GM18517 (cell line): ENCODE measurements around the gene TUBD1.

Source experiments
- ATAC-seq: cut with Tn5 transposase; IDR thresholded peaks from one replicate; pipeline ENCODE4 v1.9.1; 2021; ENCODE audit warnings: mild to moderate bottlenecking, moderate library complexity; ENCODE audit not compliant: unreplicated experiment

The TUBD1 gene

DNA sequence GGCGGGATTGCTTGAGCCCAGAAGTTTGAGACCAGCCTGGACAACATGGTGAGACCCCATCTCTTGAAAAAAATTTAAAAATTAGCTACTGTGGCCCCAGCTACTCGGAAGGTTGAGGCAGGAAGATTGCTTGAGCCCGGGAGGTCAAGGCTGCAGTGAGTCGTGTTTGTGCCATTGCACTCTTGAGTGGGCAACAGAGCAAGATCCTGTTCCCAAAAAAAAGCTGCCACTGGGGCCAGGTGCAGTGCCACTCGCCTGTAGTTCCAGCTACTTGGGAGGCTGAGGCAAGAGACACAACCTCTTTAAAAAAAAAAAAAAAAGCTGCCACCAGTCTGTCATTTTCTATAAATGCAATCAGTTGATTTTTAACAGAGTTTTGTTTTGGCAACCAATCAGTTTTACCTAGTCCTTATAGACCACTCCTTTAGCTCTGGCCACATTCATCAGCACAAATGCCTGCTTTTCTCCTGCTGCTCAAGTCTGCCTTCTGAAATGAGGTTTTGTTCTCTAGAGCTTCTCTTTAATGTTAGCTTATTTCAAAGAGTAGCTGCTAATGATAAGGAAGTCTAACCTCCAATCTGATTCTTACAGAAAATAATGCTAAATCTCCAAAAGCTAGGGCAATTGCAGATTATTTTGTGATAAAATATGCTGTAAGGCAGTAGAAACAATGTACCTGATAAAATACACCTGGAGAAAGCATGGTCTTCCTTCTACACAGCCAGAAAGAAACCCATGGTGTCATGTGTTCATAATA lies 64.8 kb downstream of the TUBD1 start:
- no peak for ATAC-seq

DNA sequence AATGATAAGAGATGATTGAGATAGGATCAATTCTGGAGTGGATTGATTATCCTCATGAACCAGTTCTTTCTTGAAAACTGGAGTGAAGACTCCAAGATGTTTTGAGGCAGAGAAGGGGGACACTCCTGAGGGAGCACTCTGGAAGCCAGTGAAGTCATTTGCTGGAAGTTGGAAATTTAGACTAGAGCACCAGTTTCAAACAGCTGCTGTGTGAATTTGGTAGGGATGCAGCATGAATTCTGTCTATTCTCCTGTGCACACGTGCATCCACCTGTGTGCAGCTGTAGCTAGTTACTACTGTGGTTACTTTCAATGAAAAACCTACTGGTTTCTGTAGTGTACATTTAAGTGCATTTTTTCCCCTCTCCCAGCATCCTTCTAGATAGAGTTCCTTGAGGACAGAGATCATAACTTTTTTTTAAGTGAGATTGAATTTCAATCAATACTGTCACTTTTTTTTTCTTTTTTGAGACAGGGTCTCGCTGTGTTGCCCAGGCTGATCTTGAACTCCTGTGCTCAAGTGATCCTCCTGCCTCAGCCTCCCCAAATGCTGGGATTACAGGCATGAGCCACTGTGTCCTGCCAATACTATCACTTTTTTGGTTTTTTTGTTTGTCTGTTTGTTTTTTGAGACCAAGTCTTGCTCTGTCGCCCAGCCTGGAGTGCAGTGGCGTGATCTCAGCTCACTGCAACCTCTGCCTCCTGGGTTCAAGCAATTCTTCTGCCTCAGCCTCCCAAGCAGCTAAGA lies 65.9 kb downstream of the TUBD1 start:
- ATAC-seq = no peak

DNA sequence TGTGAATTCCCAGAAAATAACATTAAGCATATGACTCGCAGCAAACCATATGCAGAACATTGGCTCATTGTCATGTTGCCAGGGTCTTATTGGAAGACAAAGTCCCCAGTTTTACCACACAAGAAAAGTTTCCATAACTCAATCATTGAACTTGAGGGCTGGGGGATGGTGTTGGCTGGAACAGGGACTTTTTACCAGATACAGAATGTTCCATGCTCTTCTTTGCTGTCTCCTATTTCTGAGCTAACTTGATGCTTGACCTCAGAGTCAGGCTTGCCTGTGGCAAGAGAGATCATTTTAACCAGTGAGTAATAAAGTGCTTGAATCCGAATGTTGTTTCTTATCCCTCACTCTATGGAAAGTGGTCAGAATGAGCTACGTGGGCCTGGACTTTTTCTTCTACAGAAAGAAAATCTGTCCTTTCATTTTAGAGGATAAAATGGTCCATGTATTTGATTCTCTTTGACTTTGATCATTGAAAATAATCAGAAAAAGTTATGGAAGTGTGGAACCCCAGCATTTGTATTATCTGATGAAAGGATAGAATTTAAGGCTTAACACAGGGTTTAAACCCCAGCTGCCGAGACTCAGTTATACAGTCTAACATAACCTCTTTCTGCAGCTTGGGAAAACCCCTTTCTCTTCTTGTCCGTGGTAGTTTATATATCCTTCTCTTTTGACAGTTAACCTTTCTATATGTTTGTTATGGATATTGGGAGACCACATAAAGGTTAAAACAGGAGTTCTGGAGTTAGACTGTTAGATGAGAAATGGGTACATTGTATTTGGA lies 67.0 kb downstream of the TUBD1 start:
- ATAC-seq = no peak

DNA sequence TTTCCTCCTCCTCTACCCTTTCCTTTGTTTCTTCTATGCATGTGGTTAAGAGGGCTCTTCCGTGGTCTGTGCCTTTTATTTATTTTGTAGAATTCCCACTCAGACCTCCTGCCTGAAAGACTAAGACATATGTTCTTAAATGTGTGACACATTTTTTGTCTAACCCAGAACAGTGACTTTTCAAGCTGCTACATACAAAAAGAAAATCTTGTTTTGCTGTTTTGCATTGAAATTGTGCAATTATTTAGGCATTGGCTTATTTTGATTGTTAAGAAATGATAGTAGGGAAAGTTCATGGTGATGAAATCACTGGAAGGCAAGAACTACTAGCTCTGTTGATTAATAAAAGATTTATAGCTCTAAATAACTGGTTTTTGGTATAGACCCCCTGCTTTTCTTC lies 76.8 kb downstream of the TUBD1 start:
- no peak for ATAC-seq

DNA sequence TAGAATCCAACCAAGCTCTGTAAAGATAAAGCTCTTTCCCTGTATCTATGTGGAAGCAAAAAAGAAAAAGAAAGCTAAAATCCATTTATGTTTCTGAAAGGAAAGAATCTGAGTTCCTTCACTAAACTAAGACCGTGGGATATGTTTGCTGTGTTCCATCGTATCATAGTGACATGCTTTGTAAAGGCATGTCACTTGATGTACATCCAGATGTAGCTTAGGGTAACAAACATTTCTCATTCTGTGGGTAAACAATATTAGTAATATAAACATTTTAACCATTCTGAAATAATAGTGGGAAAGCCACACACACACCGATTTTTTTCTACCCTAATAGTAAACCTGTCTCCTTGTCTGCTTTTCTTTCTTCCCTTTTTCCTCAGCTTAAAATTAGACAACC lies 78.1 kb downstream of the TUBD1 start:
- no peak for ATAC-seq

DNA sequence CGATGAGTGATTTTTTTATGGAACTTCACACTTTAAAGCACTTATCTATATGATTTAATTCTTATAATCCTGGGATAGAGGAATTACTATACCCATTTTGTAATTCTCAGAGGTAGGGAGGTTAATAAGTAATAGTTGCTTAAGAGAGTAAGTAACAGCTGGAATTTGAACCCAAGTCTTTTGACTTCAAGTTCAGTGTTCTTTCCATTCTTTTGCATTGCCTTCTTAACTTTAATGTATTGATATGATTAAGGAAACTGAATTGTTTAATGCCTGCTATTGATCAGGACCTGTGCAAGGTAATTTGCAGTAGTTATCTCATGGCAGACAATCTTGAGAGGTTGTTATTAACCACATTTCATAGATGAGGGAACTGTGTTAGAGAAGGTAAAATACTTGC lies 78.5 kb downstream of the TUBD1 start:
- ATAC-seq = no peak

DNA sequence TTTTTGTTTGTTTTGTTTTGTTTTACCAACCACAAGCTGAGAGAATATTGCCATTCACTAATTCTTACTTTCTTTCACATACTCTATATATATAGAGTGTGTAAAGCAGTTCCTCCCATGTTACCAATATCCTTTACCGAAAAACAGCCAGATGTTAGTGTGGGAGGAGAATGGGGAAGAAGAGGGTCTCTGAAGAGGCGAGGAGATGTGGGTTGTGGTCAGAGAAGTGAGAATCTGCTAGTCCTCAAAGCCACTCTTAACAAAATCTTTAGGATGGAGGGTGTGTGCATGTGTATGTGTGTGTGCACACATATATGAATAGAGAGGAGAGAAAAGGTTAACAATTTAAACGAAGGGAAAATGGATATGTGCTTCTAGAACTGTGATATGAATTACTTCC lies 80.6 kb downstream of the TUBD1 start:
- no peak for ATAC-seq

DNA sequence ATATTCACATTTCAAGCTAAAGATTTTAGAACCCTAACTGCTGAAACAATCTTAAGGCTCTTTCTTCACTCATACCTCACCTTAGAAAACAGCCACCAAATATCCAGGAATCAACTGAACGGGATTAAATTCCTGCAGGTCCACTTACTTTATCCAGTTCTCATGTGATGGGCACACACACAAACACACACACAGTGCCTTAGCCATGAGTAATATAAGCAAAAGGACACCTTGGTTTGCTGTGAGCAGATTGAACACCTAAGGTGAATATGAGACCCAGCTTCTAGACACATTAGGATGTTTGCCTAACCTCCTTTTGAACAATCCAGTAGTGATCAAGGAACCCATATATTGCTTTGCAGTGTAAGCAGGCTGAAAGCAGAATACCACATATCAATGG lies 81.5 kb downstream of the TUBD1 start:
- no peak for ATAC-seq

DNA sequence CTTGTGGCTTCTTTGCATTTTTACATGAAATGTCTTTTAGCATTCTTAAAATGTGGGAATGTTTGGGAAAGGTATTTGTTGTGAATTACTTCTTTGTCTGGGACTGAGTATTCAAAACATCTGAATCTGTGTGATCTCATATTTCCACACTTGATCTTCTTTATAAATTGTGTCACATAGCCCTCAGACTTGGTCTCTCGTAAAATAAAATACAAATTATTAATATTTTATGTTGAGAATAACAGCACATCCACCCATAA lies 81.9 kb downstream of the TUBD1 start:
- ATAC-seq = no peak
